Omental fat pad (tissue), 4 donors: ENCODE results near the gene GPR137B. TPM values are rescaled to one million over a fixed set of nuclear protein-coding genes. Genes with fewer than 3 reads are reported as not detected.

Experiments
- ATAC-seq: fragments of 150-250 bp; one replicate; pipeline ENCODE4 v1.9.1; 2016; ENCODE audit warnings: mild to moderate bottlenecking, moderate library complexity; ENCODE audit not compliant: low FRiP score
- DNase-seq: peaks from one replicate; pipeline ENCODE4 v3.0.0-alpha.2; 2019; ENCODE audit warnings: low spot score
- CTCF ChIP-seq, 3 donors: fragments of 450-650 bp; IDR thresholded peaks; one replicate each; pipeline ENCODE4 v1.5.1; 2016 to 2017; ENCODE audit warnings: antibody characterized with exemption in 3 of 3, mild to moderate bottlenecking in 3 of 3, moderate library complexity in 2 of 3
- total RNA-seq, 4 donors: library from RNA; depleted of rRNA; stranded (reverse); fragments of >200 nt; gene quantifications; one replicate each; pipeline ENCODE4 v1.1.0, GENCODE V29; 2016

The GPR137B gene
- total RNA-seq, 4 donors from 2014 or later: 13.7 to 37.7 (median 26.0) TPM

DNA sequence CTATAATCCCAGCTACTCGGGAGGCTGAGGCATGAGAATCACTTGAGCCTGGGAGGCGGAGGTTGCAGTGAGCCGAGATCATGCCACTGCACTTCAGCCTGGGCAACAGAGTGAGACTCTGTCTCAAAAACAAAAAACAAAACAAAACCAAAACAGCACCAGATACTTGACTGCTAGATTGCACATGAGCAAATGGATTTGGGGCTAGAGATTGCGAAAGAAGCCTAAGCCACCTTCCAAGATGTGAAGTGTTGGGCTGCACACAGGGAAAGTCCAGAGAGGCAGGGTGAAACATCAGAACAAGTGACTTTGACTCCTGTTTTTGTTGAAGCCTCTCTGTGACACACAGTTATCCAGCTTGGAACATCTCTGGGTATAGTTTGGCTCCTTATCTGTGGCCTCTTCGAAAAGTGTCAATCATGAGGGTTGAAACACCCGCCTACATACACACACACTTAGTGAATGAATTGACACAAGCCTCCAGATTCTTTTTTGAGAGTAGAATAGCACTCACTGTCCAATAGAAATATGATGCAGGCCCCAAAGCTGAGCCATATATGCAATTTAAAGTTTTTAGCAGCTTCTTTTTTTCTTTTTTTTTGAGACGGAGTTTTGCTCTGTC lies 34.2 kb upstream of the GPR137B start:
- no peak for DNase-seq
- no peak for ATAC-seq
- TF ChIP-seq CTCF (IDR thresholded peaks at IDR 0.05): no peak

DNA sequence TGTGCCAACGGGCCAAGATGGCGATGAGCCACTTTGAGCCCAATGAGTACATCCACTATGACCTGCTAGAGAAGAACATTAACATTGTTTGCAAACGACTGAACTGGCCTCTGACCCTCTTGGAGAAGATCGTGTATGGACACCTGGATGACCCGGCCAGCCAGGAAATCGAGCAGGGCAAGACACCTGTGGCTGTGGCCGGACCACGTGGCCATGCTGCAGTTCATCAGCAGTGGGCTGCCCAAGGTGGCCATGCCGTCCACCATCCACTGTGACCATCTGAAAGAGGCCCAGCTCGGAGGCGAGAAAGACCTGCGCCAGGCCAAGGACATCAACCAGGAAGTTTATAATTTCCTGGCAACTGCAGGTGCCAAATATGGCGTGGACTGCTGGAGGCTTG lies 32.2 kb upstream of the GPR137B start:
- TF ChIP-seq CTCF (IDR thresholded peaks at IDR 0.05): no peak
- DNase-seq: no peak
- ATAC-seq: peak; percentile 28

DNA sequence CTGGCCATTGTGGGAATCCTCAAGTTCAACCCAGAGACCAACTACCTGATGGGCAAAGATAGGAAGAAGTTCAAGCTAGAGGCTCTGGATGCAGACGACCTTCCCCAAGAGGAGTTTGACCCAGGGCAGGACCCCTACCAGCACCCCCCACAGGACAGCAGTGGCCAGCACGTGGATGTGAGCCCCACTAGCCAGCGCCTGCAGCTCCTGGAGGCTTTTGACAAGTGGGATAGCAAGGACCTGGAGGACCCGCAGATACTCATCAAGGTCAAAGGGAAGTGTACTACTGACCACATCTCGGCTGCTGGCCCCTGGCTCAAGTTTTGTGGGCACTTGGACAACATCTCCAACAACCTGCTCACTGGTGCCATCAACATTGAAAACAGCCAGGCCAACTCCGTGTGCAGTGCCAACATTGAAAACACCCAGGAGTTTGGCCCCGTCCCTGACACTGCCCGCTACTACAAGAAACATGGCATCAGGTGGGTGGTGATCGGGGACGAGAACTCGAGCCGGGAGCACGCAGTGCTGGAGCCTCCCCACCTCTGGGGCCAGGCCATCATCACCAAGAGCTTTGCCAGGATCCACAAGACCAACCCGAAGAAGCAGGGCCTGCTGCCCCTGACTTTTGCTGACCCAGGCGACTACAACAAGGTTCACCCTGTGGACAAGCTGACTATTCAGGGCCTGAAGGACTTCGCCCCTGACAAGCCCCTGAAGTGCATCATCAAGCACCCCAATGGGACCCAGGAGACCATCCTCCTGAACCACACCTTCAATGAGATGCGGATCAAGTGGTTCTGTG lies 30.6 kb upstream of the GPR137B start:
- TF ChIP-seq CTCF (IDR thresholded peaks at IDR 0.05): no peak
- DNase-seq: no peak

DNA sequence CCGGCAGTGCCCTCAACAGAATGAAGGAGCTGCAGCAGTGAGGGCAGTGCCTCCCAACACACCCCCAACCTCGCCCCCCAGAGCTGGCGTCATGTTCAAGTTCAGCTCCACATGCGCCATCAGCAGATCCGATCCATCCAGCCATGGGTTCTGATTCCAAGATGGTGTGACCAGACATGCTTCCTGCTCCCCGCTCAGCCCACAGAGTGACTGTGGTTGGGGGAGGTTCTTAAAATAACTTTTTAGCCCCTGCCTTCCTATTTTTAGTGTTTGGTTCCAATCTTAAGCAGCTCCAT lies 30.1 kb upstream of the GPR137B start:
- DNase-seq (no peak), ATAC-seq (no peak)
- TF ChIP-seq CTCF (IDR thresholded peaks at IDR 0.05): no peak

More for the DNA sequence above, 30.6 kb upstream of the GPR137B start:
- no peak for ATAC-seq

DNA sequence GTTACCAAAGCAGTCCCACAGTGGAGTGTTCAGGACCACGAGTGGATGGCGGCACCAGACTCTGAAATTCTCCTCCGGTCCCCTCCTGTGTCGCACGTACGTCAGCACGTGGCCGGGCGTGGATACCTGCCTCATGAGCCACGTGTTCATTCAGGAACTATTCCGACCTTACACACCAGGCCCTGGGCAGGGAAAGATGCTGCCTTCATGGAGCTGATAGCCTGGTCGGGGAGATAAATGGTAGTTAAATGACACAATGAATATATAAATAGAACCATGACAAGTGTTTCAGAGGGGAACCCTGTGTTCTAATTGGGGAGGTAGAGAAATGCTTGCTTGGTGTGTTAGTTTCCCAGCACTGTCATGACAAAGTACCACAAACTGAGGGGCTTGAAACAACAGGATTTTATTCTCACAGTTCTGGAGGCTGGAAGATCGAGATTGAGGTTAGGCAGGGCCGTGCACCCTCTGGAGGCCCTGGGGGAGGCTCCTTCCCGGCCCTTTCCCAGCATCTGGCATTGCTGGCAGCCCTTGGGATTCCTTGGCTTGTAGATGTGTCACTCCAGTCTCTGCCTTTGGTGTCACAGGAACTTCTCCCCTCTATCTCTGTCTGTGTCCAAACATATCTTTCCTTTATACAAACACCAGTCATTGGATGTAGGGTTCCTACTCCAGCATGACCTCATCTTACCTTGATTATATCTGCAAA lies 28.9 kb upstream of the GPR137B start:
- no peak for TF ChIP-seq CTCF (IDR thresholded peaks at IDR 0.05)
- no peak for ATAC-seq
- DNase-seq: no peak

DNA sequence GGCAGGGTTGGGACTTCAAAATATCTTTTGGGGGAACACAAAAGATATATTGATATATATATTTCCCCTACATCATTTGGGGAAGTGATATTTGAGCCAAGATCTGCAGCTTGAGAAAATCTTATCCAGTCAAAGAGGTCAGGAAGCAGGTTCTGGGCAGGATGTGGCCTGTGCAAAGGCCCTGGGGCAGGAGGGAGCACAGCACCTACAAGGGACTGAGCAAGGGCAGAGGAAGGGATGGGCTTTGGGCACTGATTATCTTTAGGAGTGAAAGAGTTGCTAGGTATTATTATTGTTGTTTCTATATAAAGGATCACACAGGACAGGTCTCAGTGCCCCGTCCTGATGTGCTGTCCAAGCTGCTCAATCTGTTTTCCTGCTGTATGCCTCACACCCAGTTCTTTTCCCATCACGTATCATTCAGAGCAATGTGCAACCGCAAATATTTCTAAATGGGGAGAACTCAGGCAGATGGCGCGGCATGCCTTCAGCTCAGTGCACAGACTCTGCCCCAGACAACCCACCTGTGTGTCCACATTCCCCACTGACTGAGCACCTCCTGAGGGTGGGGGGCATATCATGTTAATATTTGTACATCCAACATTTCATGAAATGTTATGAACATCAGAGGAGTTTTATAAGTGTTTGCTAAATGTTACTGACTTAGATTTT lies 28.1 kb upstream of the GPR137B start:
- no peak for DNase-seq
- no peak for ATAC-seq
- no peak for TF ChIP-seq CTCF (IDR thresholded peaks at IDR 0.05)
